Transverse colon (tissue), 4 donors: ENCODE results near the gene MAP1LC3B. TPM values are rescaled to one million over a fixed set of nuclear protein-coding genes. Genes with fewer than 3 reads are reported as not detected.

Experiments
- DNase-seq: peaks from one replicate; pipeline ENCODE4 v3.0.0-alpha.2; 2019
- H3K27ac ChIP-seq, 4 donors: fragments of 200-600 bp; sonication (generic); 2 replicates each; pipeline ENCODE4 v1.5.1; 2016 to 2018; ENCODE audit warnings: inconsistent platforms in 4 of 4
- H3K27me3 ChIP-seq: fragments of 200-600 bp; sonication (generic); 2 replicates; pipeline ENCODE4 v1.5.1; 2017; ENCODE audit warnings: inconsistent platforms
- H3K36me3 ChIP-seq, 4 donors: fragments of 200-600 bp; sonication (generic); 2 replicates each; pipeline ENCODE4 v1.5.1; 2017 to 2019; ENCODE audit warnings: inconsistent platforms in 4 of 4
- H3K4me1 ChIP-seq, 4 donors: fragments of 200-600 bp; sonication (generic); 2 replicates each; pipeline ENCODE4 v1.5.1; 2017 to 2020; ENCODE audit warnings: inconsistent platforms in 4 of 4
- H3K4me3 ChIP-seq, 4 donors: fragments of 200-600 bp; sonication (generic); 1 replicate in 1 of 4; 2 replicates in 3 of 4; pipeline versions ENCODE4 v1.5.1 to v1.6.1; 2017 to 2019; ENCODE audit warnings: inconsistent platforms in 4 of 4
- H3K9me3 ChIP-seq, 2 donors: fragments of 200-600 bp; sonication (generic); 2 replicates each; pipeline ENCODE4 v1.5.1; 2017 to 2019; ENCODE audit warnings: inconsistent platforms in 2 of 2
- CTCF ChIP-seq, 5 experiments: fragments of 200-600 bp in 3 of 5; fragments of 450-650 bp in 2 of 5; sonication (generic) in 3 of 5; IDR thresholded peaks; 1 replicate in 2 of 5; 2 replicates in 3 of 5; pipeline ENCODE4 v1.5.1; 2016 to 2017; ENCODE audit warnings: antibody characterized with exemption in 5 of 5, inconsistent platforms in 3 of 5, mild to moderate bottlenecking in 2 of 5, moderate library complexity in 1 of 5
- EP300 ChIP-seq: sonication (generic); formaldehyde crosslinking; IDR thresholded peaks from one replicate; pipeline ENCODE4 v1.6.1; 2017; ENCODE audit warnings: antibody characterized with exemption, low read depth
- POLR2A ChIP-seq: fragments of 450-650 bp; IDR thresholded peaks from one replicate; pipeline ENCODE4 v1.6.1; 2016; ENCODE audit warnings: antibody characterized with exemption, mild to moderate bottlenecking, moderate library complexity
- POLR2AphosphoS5 ChIP-seq, 3 donors: sonication (generic); formaldehyde crosslinking; IDR thresholded peaks; one replicate each; pipeline ENCODE4 v1.6.1; 2016; ENCODE audit warnings: antibody characterized with exemption in 3 of 3
- WGBS, 2 donors: methylation state at CpG; one replicate each; pipeline ENCODE4 v1.1.5; 2018; ENCODE audit warnings: low coverage in 1 of 2; 5-methylcytosine and 5-hydroxymethylcytosine counted together
- in situ Hi-C, 4 donors: fragments of 200-750 bp; cut with MboI; loops; one replicate each; pipeline versions ENCODE4 v1.15.0 to v1.15.1; 2017; ENCODE audit warnings: low sequenced_read_pairs in 3 of 4, low pct_ligation_motif_present in 1 of 4, low pct_unique_long_range_greater_than_20kb in 1 of 4
- intact Hi-C: fragments of 100-400 bp; cut with DNase I; formaldehyde crosslinking; loops from one replicate; pipeline ENCODE4 v1.15.1; 2023; ENCODE audit warnings: low total_unique reads
- total RNA-seq, 4 donors: library from RNA; depleted of rRNA; stranded (reverse); fragments of >200 nt; gene quantifications; one replicate each; pipeline ENCODE4 v1.1.0, GENCODE V29; 2016

Gene MAP1LC3B
- total RNA-seq, 4 donors from 2014 or later = 15.7 to 69.5 (median 39.9) TPM

GRCh38 chr16:87390641-87391323 is 1.4 kb upstream of the MAP1LC3B start:
- WGBS, 2 donors = 96 to 100% methylated on average over 2 to 24 of the region's 24 CpGs
- H3K27me3 ChIP-seq = no peaks in the 10 kb centered on the region
- H3K36me3 ChIP-seq = no peaks in the 10 kb centered on the region
- no peaks in the 10 kb centered on the region for H3K9me3 ChIP-seq
- intact Hi-C loops (loop anchor here (5.0 kb wide), 1 partner anchor 73 kb away; the partner anchor contains the start of gene C16orf95), in situ Hi-C loops (loop anchor here in 2 of 4 donors (10.0 kb wide), 2 partner anchors 66 to 244 kb away; no protein-coding TSS in a partner anchor)
- peaks cover 33 to 67% (median 50%) of the 10 kb centered on the region in 4 donors for H3K4me1 ChIP-seq
- no peak for TF ChIP-seq POLR2AphosphoS5 (IDR thresholded peaks at IDR 0.05)
- no peak for TF ChIP-seq CTCF (IDR thresholded peaks at IDR 0.05)
- TF ChIP-seq EP300 = no peak
- TF ChIP-seq POLR2A = no peak
- no peak for DNase-seq
- peak overlapping the region in 2 of 4 donors; percentile 66 to 95 for H3K4me3 ChIP-seq
- H3K27ac ChIP-seq = peak overlapping the region; percentile 96 to 100 (median 98)

GRCh38 chr16:87391324-87391949 is 699 bp upstream of the MAP1LC3B start:
- no peaks in the 10 kb centered on the region for H3K36me3 ChIP-seq
- H3K4me1 ChIP-seq = peaks cover 33 to 60% (median 49%) of the 10 kb centered on the region in 4 donors
- H3K27me3 ChIP-seq = no peaks in the 10 kb centered on the region
- TF ChIP-seq CTCF (IDR thresholded peaks at IDR 0.05) = peak in 1 of 5 experiments; percentile 23
- no peak for TF ChIP-seq POLR2A
- H3K9me3 ChIP-seq = no peaks in the 10 kb centered on the region
- intact Hi-C loops = loop anchor here (5.0 kb wide), 1 partner anchor 74 kb away; the partner anchor contains the start of gene C16orf95
- peak overlapping the region; percentile 96 to 100 (median 98) for H3K27ac ChIP-seq
- 9% methylated on average over 38 of the region's 44 CpGs; no CpG with 5 or more reads in 1 of the 2 donors for WGBS, 2 donors
- peak; percentile 65 for DNase-seq
- in situ Hi-C loops = loop anchor here in 2 of 4 donors (10.0 kb wide), 2 partner anchors 67 to 243 kb away; no protein-coding TSS in a partner anchor
- H3K4me3 ChIP-seq = peak overlapping the region; percentile 32 to 96 (median 80)

- Histone ChIP-seq H3K36me3 (no peaks in the 10 kb centered on the region), H3K4me1 (peaks cover 22 to 44% (median 34%) of the 10 kb centered on the region in 4 donors), H3K27ac (peak overlapping the region; percentile 96 to 100 (median 98)), H3K4me3 (peak overlapping the region; percentile 66 to 96 (median 82)), H3K27me3 (no peaks in the 10 kb centered on the region), H3K9me3 (no peaks in the 10 kb centered on the region)
- intact Hi-C loops = loop anchor here (5.0 kb wide), 1 partner anchor 76 kb away; the partner anchor contains the start of gene C16orf95
- 0 to 4% methylated on average over 5 to 29 of the region's 53 CpGs for WGBS, 2 donors
- in situ Hi-C loops = loop anchor here in 2 of 4 donors (10.0 kb wide), 2 partner anchors 68 to 242 kb away; no protein-coding TSS in a partner anchor
- TF ChIP-seq POLR2AphosphoS5 (IDR thresholded peaks at IDR 0.05) (peak in 1 of 3 donors; percentile 5), POLR2A (peak; percentile 14), CTCF (IDR thresholded peaks at IDR 0.05) (peak in 2 of 5 experiments; percentile 4), EP300 (no peak)
- peak; percentile 64 for DNase-seq
Measured at GRCh38 chr16:87392821-87393679, 914 bp downstream of the MAP1LC3B start.
